Measurements from ENCODE around the gene MISFA. TPM values are rescaled to one million over a fixed set of nuclear protein-coding genes. Genes with fewer than 3 reads are reported as not detected.
A peak's percentile ranks its signal among the peaks of the same experiment; 100 is the strongest.

Gene MISFA
- total and polyA plus RNA-seq, 9 of the 15 experiments (the other 6 are each of a cell fraction or from before 2014, with no cell fraction given): 1.6 to 6.3 (median 3.4) TPM

DNA sequence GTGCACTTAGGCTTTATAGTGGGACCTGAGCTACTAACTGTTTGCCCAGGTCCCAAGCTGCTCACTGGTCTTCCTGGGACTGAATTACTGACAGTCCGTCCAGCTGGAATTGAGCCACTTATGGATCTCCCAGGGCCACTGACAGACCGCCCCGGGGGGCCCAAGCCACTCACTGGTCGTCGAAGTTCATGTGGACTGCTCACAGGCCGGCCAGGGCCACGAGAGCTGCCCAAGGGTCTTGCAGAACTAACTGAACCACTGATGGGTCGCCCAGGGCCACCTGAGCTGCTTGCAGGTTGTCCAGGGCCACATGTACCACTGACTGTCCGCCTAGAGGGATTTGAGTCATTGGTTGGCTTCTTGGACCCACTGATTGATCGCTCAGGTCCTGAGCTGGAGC is 15.1 kb downstream of the MISFA start (continued):
- TF ChIP-seq PHTF2 (CRISPR knock-in tag; IDR thresholded peaks at IDR 0.05) (no peak), ATF2 (CRISPR knock-in tag; IDR thresholded peaks at IDR 0.05) (no peak), ATF1 (CRISPR knock-in tag; IDR thresholded peaks at IDR 0.05) (no peak), ATF1 (tag; IDR thresholded peaks at IDR 0.05) (no peak)

- 74% methylated on average over 8 of the region's 11 CpGs for WGBS (ENCODE audit: insufficient coverage, low coverage, missing lambda C conversion rate)
- peak; percentile 55 for ATAC-seq
- no peak overlapping the region for H3K4me2 ChIP-seq (ENCODE audit: insufficient read depth, low read length)
- TF ChIP-seq CBFA2T2 (conservative IDR thresholded peaks at IDR 0.05) (no peak), EP300 (IDR thresholded peaks at IDR 0.05; ENCODE audit: low read length) (peak; percentile 39; the same call in 1 of the 2 replicates), TFAM (CRISPR knock-in tag; conservative IDR thresholded peaks at IDR 0.05) (no peak), ZKSCAN3 (CRISPR knock-in tag; IDR thresholded peaks at IDR 0.05) (no peak), HMBOX1 (IDR thresholded peaks at IDR 0.05) (peak; percentile 69), ZNF639 (CRISPR knock-in tag; conservative IDR thresholded peaks at IDR 0.05 in 1 of 2, IDR thresholded peaks at IDR 0.05 in 1 of 2) (0 out of 4 replicates have a peak, but pooled peaks of 1 of the 2 experiments have one; percentile 36), EGR1 (conservative IDR thresholded peaks at IDR 0.05) (peak; percentile 26; the same call in 1 of the 2 replicates), ZSCAN29 (IDR thresholded peaks at IDR 0.05) (no peak), SOX6 (IDR thresholded peaks at IDR 0.05) (peak; percentile 47; the same call in 1 of the 2 replicates)
- TF ChIP-seq, protein P1, sequence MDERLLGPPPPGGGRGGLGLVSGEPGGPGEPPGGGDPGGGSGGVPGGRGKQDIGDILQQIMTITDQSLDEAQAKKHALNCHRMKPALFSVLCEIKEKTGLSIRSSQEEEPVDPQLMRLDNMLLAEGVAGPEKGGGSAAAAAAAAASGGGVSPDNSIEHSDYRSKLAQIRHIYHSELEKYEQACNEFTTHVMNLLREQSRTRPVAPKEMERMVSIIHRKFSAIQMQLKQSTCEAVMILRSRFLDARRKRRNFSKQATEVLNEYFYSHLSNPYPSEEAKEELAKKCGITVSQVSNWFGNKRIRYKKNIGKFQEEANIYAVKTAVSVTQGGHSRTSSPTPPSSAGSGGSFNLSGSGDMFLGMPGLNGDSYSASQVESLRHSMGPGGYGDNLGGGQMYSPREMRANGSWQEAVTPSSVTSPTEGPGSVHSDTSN (CRISPR knock-in tag; IDR thresholded peaks at IDR 0.05; ENCODE audit: low read depth): no peak
- TF ChIP-seq, protein P1 (tag; conservative IDR thresholded peaks at IDR 0.05; ENCODE audit: low read depth): peak; percentile 30; the same call in 1 of the 2 replicates
These were observed 16.2 kb downstream of the MISFA start for GRCh38 chr11:18615628-18616392.

More at GRCh38 chr11:18615628-18616392, 16.2 kb downstream of the MISFA start:
- Histone ChIP-seq H3K79me2 (ENCODE audit: control insufficient read depth, insufficient read depth, low read length) (peaks cover 29% of the 10 kb centered on the region), H3K27me3 (ENCODE audit: control insufficient read depth in 2 of 2, insufficient read depth in 2 of 2, low read length in 2 of 2) (no peaks in the 10 kb centered on the region), H3K9me1 (ENCODE audit: control insufficient read depth, insufficient read depth, low read length) (no peaks in the 10 kb centered on the region), H3K4me3 (no peak overlapping the region), H3K4me1 (replicated peaks in 1 of 2; ENCODE audit: control insufficient read depth in 2 of 2, insufficient read depth in 2 of 2, low read length in 2 of 2) (peaks cover 5 to 11% of the 10 kb centered on the region in 2 experiments; a peak in 4 of 5 replicates), H4K20me1 (replicated peaks; ENCODE audit: control insufficient read depth, insufficient read depth, low read length) (peaks cover 7% of the 10 kb centered on the region; the same call in 1 of the 2 replicates), H3K9me3 (replicated peaks; ENCODE audit: control insufficient read depth, insufficient read depth, low read depth, low read length) (no peaks in the 10 kb centered on the region), H3K27ac (ENCODE audit: extremely low read depth, low read depth, low read length) (peak overlapping the region; percentile 72; the same call in 2 of the 3 replicates), H3K9ac (ENCODE audit: insufficient read depth in 1 of 2, low read depth in 2 of 2, low read length in 2 of 2) (no peak overlapping the region), H2AFZ (ENCODE audit: low read depth, low read length) (no peak overlapping the region), H3K36me3 (ENCODE audit: control insufficient read depth, insufficient read depth, low read length) (peaks cover 47% of the 10 kb centered on the region)
- intact Hi-C loops (cut with micrococcal nuclease) (no loop called here), in situ Hi-C loops (cut with MboI) (no loop called here)
- peak in 1 of 4 experiments; percentile 14 for DNase-seq (ENCODE audit: extremely low read depth in 1 of 4, low spot score in 3 of 4)
- POLR2A ChIA-PET: interaction anchor here (0.6 to 2.8 kb wide), 4 partner anchors 13 to 176 kb away, joined by 3 to 13 read pairs (median 4); partner anchors contain the start of gene SPTY2D1
- CTCF ChIA-PET (ENCODE audit: low intra/inter-chr PET ratio): no interaction called here
- no peak for FAIRE-seq
- BruUV-seq (replicated peaks): no TSS peak
